Adrenal gland (tissue), 12 donors: ENCODE results near the gene ARFGAP1. TPM values are rescaled to one million over a fixed set of nuclear protein-coding genes. Genes with fewer than 3 reads are reported as not detected.

Experiments
- DNase-seq, 7 donors: peaks; one replicate each; pipeline ENCODE4 v3.0.0-alpha.2; 2019 to 2020
- H3K27ac ChIP-seq, 5 donors: fragments of 200-600 bp; sonication (generic) in 4 of 5; 1 replicate in 3 of 5; 2 replicates in 2 of 5; pipeline versions ENCODE4 v1.5.1 to v1.8.0; 2016 to 2020; ENCODE audit warnings: mild to moderate bottlenecking in 1 of 5
- H3K27me3 ChIP-seq: fragments of 200-600 bp; 2 replicates; pipeline ENCODE4 v1.8.0; 2021
- H3K36me3 ChIP-seq, 2 donors: fragments of 200-600 bp; replicated peaks in 1 of 2; 1 replicate in 1 of 2; 2 replicates in 1 of 2; pipeline versions ENCODE4 v1.5.1 to v1.8.0; 2018 to 2022
- H3K4me1 ChIP-seq, 2 donors: fragments of 200-600 bp; replicated peaks in 1 of 2; 1 replicate in 1 of 2; 2 replicates in 1 of 2; pipeline versions ENCODE4 v1.5.1 to v1.8.0; 2018 to 2021
- H3K4me3 ChIP-seq, 4 donors: fragments of 200-600 bp; sonication (generic) in 3 of 4; one replicate each; pipeline ENCODE4 v1.5.1; 2016 to 2018
- H3K9me3 ChIP-seq, 3 donors: fragments of 200-600 bp; sonication (generic) in 1 of 3; replicated peaks in 1 of 3; 1 replicate in 2 of 3; 2 replicates in 1 of 3; pipeline versions ENCODE4 v1.5.1 to v1.8.0; 2016 to 2021
- POLR2A ChIP-seq, 2 donors: fragments of 450-650 bp; IDR thresholded peaks; one replicate each; pipeline ENCODE4 v1.6.1; 2017; ENCODE audit warnings: antibody characterized with exemption in 2 of 2, mild to moderate bottlenecking in 2 of 2, moderate library complexity in 1 of 2
- WGBS, 4 donors: extraction: QIAGEN DNeasy Blood & Tissue Kit in 2 of 4; methylation state at CpG; one replicate each; pipeline versions ENCODE4 v1.1.5 to v1.1.7; 2013 to 2017; 5-methylcytosine and 5-hydroxymethylcytosine counted together
- intact Hi-C, 2 donors: fragments of 100-400 bp; cut with DNase I; formaldehyde crosslinking; loops; one replicate each; pipeline versions ENCODE4 v1.14.1 to v1.15.0; 2022 to 2023
- polyA plus RNA-seq, 3 donors: library from polyadenylated mRNA; stranded (reverse); fragments of 200-250 nt in 2 of 3; fragments of 350-450 nt in 1 of 3; fragmentation: Illumina TruSeq in 1 of 3; extraction: RNeasy Lipid Tissue Mini Kit (QIAGEN cat#74804) in 1 of 3; gene quantifications; one replicate each; pipeline ENCODE4 v1.2.3, GENCODE V29; 2013 to 2014
- total RNA-seq, 9 donors: library from RNA; depleted of rRNA in 4 of 9; stranded (reverse); fragments of >200 nt in 4 of 9; fragments of 120-200 nt in 1 of 9; fragmentation: NEBNext Ultra II Directional in 1 of 9; extraction: Animal tissue kit (Norgen Biotek cat#: 25700) in 1 of 9; gene quantifications; one replicate each; pipeline versions ENCODE4 v1.1.0 to v1.2.4, GENCODE V29; 2013 to 2023
- TF ChIP-seq, protein P1 (sequence below), 6 experiments: fragments of 450-650 bp in 4 of 6; fragments of 200-600 bp in 2 of 6; sonication (generic) in 1 of 6; IDR thresholded peaks; 1 replicate in 5 of 6; 2 replicates in 1 of 6; pipeline versions ENCODE4 v1.5.1 to v1.8.0; 2016 to 2021; ENCODE audit warnings: antibody characterized with exemption in 6 of 6, mild to moderate bottlenecking in 2 of 6, moderate library complexity in 1 of 6
- donor health status: healthy with polysubstance abuse.
- donor health status: Bipolar disorder and iron deficiency.
- donor health status: DM: yes; HTN: yes; CAD: no.
- donor health status: DM: no; HTN: no; CAD: no.
- donor health status: DM: no; HTN: no; CAD: no.
- donor health status: DM: yes; HTN: yes; CAD: no.

Gene ARFGAP1
- total and polyA plus RNA-seq, 12 donors = 13.0 to 286 (median 61.5) TPM

DNA sequence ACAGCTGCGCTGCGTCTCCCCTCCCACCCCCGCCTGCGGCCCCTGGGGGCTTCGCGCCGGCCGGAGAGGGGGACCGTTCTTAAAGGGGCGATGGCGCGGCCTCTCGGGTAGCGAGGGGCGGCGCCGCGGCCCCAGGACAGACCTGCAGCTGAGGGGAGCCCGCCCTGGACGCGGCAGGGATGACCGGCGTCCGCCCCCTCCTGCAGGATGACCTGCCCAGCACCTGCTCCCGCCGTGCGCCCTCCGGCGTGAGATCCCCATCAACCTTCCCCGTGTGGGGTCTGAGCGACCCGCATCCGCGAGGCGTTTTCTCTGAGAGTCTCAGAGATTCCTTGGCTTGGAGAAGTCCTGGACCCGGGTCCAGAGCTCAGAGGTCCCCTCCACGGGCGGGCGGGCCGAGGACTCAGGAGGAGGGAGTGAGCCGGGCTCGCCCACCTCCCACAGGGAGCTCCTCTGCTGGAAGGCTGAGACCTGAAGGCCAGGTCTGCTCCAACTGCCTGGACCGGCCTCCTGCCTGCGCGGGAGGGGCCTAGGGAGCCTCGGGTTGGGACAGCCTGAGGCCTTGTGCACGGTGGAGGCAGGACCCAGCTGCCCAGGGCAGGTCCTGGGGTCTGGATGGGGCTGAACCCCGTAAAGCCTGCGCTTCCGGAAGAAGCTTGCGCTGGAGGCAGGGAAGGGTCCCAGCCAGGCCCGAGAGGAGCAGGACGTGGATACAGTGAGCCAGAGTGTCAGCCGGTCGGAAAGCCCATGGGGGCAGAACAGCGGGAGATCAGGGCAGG is 17.8 kb upstream of the ARFGAP1 start:
- TF ChIP-seq, protein P1, sequence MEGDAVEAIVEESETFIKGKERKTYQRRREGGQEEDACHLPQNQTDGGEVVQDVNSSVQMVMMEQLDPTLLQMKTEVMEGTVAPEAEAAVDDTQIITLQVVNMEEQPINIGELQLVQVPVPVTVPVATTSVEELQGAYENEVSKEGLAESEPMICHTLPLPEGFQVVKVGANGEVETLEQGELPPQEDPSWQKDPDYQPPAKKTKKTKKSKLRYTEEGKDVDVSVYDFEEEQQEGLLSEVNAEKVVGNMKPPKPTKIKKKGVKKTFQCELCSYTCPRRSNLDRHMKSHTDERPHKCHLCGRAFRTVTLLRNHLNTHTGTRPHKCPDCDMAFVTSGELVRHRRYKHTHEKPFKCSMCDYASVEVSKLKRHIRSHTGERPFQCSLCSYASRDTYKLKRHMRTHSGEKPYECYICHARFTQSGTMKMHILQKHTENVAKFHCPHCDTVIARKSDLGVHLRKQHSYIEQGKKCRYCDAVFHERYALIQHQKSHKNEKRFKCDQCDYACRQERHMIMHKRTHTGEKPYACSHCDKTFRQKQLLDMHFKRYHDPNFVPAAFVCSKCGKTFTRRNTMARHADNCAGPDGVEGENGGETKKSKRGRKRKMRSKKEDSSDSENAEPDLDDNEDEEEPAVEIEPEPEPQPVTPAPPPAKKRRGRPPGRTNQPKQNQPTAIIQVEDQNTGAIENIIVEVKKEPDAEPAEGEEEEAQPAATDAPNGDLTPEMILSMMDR (IDR thresholded peaks at IDR 0.05) = no peak
- TF ChIP-seq POLR2A (IDR thresholded peaks at IDR 0.05) = no peak
- no peak overlapping the region for H3K27ac ChIP-seq
- 10 to 25% (median 13%) methylated on average over 14 to 56 of the region's 56 CpGs; no CpG with 5 or more reads in 1 of the 4 donors for WGBS, 4 donors
- H3K36me3 ChIP-seq = no peaks in the 10 kb centered on the region
- no peak for DNase-seq
- intact Hi-C loops = no loop called here
- H3K9me3 ChIP-seq = no peaks in the 10 kb centered on the region
- peaks cover 0 to 5% of the 10 kb centered on the region in 2 donors for H3K4me1 ChIP-seq
- no peak overlapping the region for H3K4me3 ChIP-seq
- H3K27me3 ChIP-seq = peaks cover 43% of the 10 kb centered on the region

DNA sequence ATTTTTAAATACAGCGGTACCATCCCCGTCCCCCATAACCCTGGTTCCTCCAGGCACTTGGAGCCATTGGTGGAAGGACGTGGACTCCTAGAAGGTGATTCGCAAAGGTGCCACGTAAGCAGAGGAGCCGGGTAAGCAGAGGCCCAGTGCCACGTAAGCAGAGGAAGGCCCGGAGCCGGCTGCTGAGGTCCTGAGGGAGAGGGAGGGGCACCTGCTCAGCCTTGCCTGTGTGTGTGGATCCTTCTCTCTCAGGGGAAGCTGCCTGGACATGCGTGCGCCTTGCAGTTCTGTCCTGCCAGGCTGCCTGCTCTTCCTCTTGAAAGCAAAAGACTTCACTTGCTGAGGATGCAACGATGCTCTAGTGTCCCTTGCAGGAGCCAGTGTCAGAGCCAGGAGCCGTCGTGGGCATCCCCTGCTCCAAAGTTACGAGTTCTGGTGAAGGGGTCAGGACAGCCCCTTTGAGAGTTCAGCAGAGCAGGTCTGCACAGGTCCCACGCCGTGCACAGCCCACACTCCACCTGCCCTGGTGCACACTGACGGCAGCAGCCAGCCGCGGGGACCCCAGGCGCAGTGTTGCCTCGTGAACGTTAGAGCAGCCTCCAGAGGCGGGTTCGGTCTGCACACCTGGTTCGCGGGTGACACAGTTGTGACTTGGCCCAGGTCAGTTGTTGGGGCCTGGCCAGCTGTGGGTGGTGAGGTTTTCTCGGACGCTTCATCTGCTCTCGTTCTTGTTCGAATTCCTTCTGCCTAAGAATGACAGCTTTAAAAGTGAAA is 16.5 kb upstream of the ARFGAP1 start:
- TF ChIP-seq POLR2A (IDR thresholded peaks at IDR 0.05) = no peak
- TF ChIP-seq, protein P1 (IDR thresholded peaks at IDR 0.05) = no peak
- intact Hi-C loops = no loop called here
- Histone ChIP-seq H3K9me3 (no peaks in the 10 kb centered on the region), H3K27me3 (peaks cover 43% of the 10 kb centered on the region), H3K4me3 (no peak overlapping the region), H3K4me1 (peaks cover 0 to 5% of the 10 kb centered on the region in 2 donors), H3K36me3 (no peaks in the 10 kb centered on the region), H3K27ac (no peak overlapping the region)
- WGBS, 4 donors = 58 to 63% (median 60%) methylated on average over 17 to 31 of the region's 31 CpGs
- no peak for DNase-seq

DNA sequence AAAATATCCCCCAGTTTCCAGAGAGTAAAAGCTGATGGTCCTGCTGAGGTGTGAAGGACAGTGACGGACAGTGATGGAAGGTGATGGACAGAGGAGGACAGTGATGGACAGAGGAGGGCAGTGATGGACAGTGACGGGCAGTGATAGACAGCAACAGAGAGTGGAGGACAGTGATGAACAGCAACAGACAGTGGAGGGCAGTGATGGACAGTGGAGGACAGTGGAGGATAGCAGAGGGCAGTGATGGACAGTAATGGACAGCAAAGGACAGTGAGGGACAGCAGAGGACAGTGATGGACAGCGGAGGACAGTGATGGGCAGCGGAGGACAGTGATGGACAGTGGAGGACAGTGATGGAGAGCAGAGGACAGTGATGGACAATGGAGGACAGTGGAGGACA is 15.7 kb upstream of the ARFGAP1 start:
- TF ChIP-seq, protein P1 (IDR thresholded peaks at IDR 0.05) = no peak
- TF ChIP-seq POLR2A (IDR thresholded peaks at IDR 0.05) = no peak
- H3K27me3 ChIP-seq = peaks cover 40% of the 10 kb centered on the region
- H3K4me1 ChIP-seq = peaks cover 0 to 5% of the 10 kb centered on the region in 2 donors
- H3K4me3 ChIP-seq = no peak overlapping the region
- 79 to 86% (median 82%) methylated on average over 4 of the region's 4 CpGs for WGBS, 4 donors
- no peaks in the 10 kb centered on the region for H3K36me3 ChIP-seq
- no peak overlapping the region for H3K27ac ChIP-seq
- no peak for DNase-seq
- H3K9me3 ChIP-seq = no peaks in the 10 kb centered on the region
- intact Hi-C loops = no loop called here

DNA sequence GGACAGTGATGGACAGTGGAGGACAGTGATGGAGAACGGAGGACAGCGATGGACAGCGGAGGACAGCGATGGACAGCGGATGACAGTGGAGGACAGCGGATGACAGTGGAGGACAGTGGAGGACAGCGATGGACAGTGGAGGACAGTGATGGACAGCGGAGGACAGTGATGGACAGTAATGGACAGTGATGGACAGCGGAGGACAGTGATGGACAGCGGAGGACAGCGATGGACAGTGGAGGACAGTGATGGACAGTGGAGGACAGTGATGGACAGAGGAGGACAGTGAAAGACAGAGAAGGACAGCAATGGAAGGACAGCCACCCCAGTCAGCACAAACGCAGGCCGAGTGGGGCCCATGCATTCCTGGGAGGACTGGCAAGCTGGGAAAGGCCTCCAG is 15.0 kb upstream of the ARFGAP1 start:
- Histone ChIP-seq H3K27me3 (peaks cover 35% of the 10 kb centered on the region), H3K27ac (no peak overlapping the region), H3K36me3 (no peaks in the 10 kb centered on the region), H3K9me3 (no peaks in the 10 kb centered on the region), H3K4me1 (peaks cover 0 to 5% of the 10 kb centered on the region in 2 donors), H3K4me3 (no peak overlapping the region)
- 82 to 90% (median 87%) methylated on average over 13 of the region's 13 CpGs for WGBS, 4 donors
- no peak for DNase-seq
- intact Hi-C loops = no loop called here
- TF ChIP-seq POLR2A (IDR thresholded peaks at IDR 0.05) = no peak
- TF ChIP-seq, protein P1 (IDR thresholded peaks at IDR 0.05) = no peak
